Measurements from ENCODE around the gene CCDC110. TPM values are rescaled to one million over a fixed set of nuclear protein-coding genes. Genes with fewer than 3 reads are reported as not detected.

Gene CCDC110
- total RNA-seq, 4 donors from 2014 or later = 0.29 to 2.6 (median 2.1) TPM; not detected in 1

DNA sequence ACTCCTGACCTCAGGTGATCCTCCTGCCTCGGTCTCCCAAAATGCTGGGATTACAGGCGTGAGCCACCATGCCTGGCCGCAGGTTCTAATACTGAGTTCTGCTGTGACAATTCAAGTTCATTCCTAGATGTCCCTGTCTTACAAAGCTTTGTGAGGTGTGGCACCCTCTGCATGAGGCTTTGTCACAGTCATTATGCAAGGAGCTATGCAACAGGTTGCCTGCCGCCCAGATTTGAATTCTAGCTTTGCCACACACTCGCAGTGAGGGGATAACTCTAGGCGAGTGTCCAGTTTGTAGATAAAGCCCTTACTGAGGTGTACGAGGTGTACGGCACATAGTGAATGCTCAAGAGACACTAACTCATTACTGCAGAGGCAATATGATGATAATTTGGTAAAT is 3.5 kb downstream of the CCDC110 start:
- TF ChIP-seq, protein P1, sequence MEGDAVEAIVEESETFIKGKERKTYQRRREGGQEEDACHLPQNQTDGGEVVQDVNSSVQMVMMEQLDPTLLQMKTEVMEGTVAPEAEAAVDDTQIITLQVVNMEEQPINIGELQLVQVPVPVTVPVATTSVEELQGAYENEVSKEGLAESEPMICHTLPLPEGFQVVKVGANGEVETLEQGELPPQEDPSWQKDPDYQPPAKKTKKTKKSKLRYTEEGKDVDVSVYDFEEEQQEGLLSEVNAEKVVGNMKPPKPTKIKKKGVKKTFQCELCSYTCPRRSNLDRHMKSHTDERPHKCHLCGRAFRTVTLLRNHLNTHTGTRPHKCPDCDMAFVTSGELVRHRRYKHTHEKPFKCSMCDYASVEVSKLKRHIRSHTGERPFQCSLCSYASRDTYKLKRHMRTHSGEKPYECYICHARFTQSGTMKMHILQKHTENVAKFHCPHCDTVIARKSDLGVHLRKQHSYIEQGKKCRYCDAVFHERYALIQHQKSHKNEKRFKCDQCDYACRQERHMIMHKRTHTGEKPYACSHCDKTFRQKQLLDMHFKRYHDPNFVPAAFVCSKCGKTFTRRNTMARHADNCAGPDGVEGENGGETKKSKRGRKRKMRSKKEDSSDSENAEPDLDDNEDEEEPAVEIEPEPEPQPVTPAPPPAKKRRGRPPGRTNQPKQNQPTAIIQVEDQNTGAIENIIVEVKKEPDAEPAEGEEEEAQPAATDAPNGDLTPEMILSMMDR (IDR thresholded peaks at IDR 0.05) = no peak
- no peak for TF ChIP-seq POLR2A (IDR thresholded peaks at IDR 0.05)
- no peaks in the 10 kb centered on the region for H3K27me3 ChIP-seq
- H3K4me3 ChIP-seq = no peak overlapping the region
- no peaks in the 10 kb centered on the region for H3K4me1 ChIP-seq
- intact Hi-C loops (cut with DNase I; ENCODE audit: low total_unique reads) = no loop called here
- H3K9me3 ChIP-seq = no peaks in the 10 kb centered on the region
- no peak for DNase-seq
- H3K36me3 ChIP-seq = no peaks in the 10 kb centered on the region
- no peak overlapping the region for H3K27ac ChIP-seq

- DNase-seq = no peak
- Histone ChIP-seq H3K4me1 (no peaks in the 10 kb centered on the region), H3K4me3 (no peak overlapping the region), H3K9me3 (no peaks in the 10 kb centered on the region), H3K36me3 (no peaks in the 10 kb centered on the region), H3K27me3 (no peaks in the 10 kb centered on the region), H3K27ac (no peak overlapping the region)
- intact Hi-C loops (cut with DNase I; ENCODE audit: low total_unique reads) = no loop called here
- TF ChIP-seq, protein P1 (IDR thresholded peaks at IDR 0.05) = no peak
- TF ChIP-seq POLR2A (IDR thresholded peaks at IDR 0.05) = no peak
These were observed 4.4 kb downstream of the CCDC110 start for GRCh38 chr4:185467101-185467500.

GRCh38 chr4:185465707-185466106 is 5.8 kb downstream of the CCDC110 start:
- DNase-seq = no peak
- no peaks in the 10 kb centered on the region for H3K27me3 ChIP-seq
- intact Hi-C loops (cut with DNase I; ENCODE audit: low total_unique reads) = no loop called here
- no peaks in the 10 kb centered on the region for H3K9me3 ChIP-seq
- no peak overlapping the region for H3K27ac ChIP-seq
- H3K4me3 ChIP-seq = no peak overlapping the region
- no peaks in the 10 kb centered on the region for H3K4me1 ChIP-seq
- TF ChIP-seq, protein P1 (IDR thresholded peaks at IDR 0.05) = no peak
- TF ChIP-seq POLR2A (IDR thresholded peaks at IDR 0.05) = no peak
- no peaks in the 10 kb centered on the region for H3K36me3 ChIP-seq

- TF ChIP-seq, protein P1 (IDR thresholded peaks at IDR 0.05) = no peak
- TF ChIP-seq POLR2A (IDR thresholded peaks at IDR 0.05) = no peak
- intact Hi-C loops (cut with DNase I; ENCODE audit: low total_unique reads) = no loop called here
- no peak overlapping the region for H3K27ac ChIP-seq
- no peaks in the 10 kb centered on the region for H3K27me3 ChIP-seq
- H3K9me3 ChIP-seq = no peaks in the 10 kb centered on the region
- no peaks in the 10 kb centered on the region for H3K36me3 ChIP-seq
- no peak overlapping the region for H3K4me3 ChIP-seq
- DNase-seq = no peak
- H3K4me1 ChIP-seq = no peaks in the 10 kb centered on the region
These were observed 6.6 kb downstream of the CCDC110 start for GRCh38 chr4:185464887-185465286.

GRCh38 chr4:185464183-185464582 is 7.3 kb downstream of the CCDC110 start:
- no peak for DNase-seq
- H3K4me1 ChIP-seq = no peaks in the 10 kb centered on the region
- no peak overlapping the region for H3K4me3 ChIP-seq
- no peak overlapping the region for H3K27ac ChIP-seq
- no peaks in the 10 kb centered on the region for H3K36me3 ChIP-seq
- TF ChIP-seq, protein P1 (IDR thresholded peaks at IDR 0.05) = no peak
- no peak for TF ChIP-seq POLR2A (IDR thresholded peaks at IDR 0.05)
- no peaks in the 10 kb centered on the region for H3K9me3 ChIP-seq
- H3K27me3 ChIP-seq = no peaks in the 10 kb centered on the region
- intact Hi-C loops (cut with DNase I; ENCODE audit: low total_unique reads) = no loop called here
